GM19395 (cell line): Measurements from ENCODE around the gene PIGQ.
A peak's percentile ranks its signal among the peaks of the same experiment; 100 is the strongest.
"Not testable (repeated sequence)": the region's sequence is repeated elsewhere in the genome, so short reads cannot be mapped to it uniquely, and the experiment has no call there.

ENCODE experiments used
- ATAC-seq: cut with Tn5 transposase; IDR thresholded peaks from one replicate; pipeline ENCODE4 v1.9.1; 2021; ENCODE audit warnings: mild to moderate bottlenecking, moderate library complexity; ENCODE audit not compliant: unreplicated experiment

The PIGQ gene

DNA sequence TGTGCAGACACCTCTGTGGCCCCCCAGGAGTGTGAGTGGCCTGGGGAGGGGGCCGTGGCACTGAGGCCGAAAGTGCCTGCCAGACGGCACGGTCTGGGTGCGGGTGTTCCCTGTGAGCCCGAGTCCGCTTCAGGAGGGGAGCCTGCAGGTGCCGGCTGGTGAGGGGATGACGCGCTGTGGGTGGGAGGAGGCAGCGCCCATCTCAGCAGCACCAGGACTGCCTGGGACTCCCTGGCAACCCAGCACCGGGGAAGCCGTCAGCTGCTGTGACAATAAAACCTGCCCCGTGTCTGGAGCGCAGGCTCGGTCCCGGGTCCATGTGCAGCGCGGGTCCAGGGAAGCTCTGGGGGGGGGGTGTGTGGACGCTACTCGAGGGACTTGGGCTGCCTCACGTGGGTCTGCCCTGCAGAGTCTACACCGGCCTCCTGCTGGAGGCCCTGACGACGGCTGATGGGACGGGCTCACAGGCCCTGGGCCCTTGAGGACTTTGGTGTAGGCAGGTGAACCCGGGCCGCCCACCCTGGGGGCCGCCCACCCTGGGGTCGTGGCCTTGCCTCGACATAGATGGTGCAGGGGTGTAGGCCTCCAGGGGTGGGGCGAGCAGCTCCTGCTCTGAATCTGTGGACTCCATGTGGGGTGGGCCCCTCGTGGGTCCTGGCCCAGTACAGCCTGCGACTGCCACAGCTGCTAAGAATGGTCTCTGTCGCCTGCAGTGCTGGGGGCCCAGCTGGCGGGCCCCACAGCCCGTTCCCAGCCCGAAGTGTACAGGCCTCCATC is 14.2 kb downstream of the PIGQ start:
- no peak for ATAC-seq

DNA sequence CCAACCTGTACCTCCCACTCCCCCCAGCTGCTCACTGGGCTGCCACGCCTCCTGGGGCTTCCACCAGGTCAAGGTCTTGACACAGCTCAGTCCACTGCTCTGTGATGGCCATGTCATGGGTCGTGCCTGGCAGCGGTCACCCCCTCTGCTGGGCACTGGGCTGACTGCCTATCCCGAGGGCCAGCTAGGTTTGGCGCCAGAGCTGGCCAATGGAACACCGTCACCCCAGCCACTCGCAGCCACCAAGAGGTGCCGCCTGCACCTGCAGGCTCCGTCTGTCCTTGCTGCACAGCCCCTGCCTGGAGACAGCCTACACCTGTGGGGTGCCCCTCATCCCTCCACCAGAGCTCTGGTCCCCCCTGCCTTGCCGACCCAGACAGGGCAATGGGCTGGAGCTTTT is 15.6 kb downstream of the PIGQ start:
- no peak for ATAC-seq

DNA sequence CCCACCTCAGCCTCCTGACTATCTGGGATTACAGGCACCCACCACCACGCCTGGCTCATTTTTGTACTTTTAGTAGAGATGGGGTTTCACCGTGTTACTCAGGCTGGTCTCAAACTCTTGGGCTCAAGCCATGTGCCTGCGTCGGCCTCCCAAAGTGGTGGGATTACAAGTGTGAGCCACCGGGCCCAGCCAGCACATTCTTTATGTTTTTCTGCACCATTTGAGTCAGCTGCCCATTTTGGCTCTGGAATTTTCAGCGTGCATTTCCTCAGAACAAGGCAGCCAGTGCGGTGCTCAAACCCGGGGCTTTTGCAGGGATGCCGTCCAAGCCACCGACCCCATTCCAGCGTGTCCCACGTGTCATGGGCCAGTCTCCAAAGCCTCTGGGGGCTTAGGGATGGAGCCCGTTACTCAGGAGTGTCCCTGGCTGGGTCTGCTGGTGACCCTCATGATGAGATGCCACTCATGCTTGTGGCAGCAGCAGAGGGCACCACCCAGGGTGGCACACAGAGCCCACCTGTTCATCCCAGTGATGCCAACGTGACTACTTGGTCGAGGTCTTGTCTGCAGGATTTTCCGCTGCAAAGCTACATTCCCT is 16.4 kb downstream of the PIGQ start:
- no peak for ATAC-seq

GRCh38 chr16:586645-587590 is 17.1 kb downstream of the PIGQ start:
- no peak for ATAC-seq

DNA sequence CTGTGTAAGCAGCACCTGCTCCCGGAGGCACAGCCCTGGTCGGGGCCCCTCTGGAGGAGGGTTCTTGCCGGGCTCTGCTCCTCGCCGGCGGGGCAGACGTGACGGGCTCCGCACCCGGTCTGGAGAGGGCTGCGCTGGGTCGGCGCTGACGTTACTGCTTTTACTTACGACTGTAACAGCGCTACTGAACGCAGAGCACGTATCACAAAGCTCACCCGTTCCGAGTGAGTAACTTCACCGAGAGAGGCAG is 18.8 kb downstream of the PIGQ start:
- peak; percentile 11 for ATAC-seq

DNA sequence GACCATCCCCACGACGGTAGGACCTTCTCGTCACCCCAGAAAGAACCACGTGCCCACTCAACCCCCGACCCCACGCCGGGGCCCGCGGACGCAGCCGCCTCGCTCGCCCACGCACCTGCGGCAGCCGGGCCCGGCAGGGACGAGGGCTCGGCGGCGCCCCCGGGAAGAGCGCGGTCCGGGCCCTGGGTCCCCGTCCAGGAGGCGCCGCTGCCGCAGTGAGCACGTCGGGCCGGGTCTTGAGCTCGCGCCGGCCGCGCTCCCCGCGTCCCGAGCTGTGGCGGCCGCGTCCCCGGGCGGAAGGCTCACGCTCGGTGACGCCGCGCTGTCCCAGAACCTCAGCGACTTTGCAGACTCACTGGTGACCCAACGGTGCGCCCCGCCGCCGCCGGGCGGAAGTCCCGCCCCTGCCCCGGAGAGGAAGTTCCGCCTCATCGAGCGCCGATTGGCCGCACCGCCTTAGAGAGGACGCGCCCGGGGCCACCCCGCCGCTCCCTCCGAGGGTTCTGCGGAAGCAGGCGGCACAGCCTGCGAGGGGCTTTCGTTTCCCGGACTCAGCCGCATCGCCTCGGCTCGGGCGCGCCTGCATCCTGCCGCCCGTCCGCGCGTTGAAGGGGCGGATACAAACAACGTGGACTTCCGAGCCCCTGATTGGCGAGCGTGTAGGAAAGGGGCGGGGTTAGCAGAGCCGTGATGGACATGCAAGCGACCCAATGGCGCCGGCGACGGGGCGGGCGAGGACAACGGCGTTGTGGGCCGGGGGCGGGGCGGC is 19.3 kb downstream of the PIGQ start:
- ATAC-seq: peak; percentile 79

DNA sequence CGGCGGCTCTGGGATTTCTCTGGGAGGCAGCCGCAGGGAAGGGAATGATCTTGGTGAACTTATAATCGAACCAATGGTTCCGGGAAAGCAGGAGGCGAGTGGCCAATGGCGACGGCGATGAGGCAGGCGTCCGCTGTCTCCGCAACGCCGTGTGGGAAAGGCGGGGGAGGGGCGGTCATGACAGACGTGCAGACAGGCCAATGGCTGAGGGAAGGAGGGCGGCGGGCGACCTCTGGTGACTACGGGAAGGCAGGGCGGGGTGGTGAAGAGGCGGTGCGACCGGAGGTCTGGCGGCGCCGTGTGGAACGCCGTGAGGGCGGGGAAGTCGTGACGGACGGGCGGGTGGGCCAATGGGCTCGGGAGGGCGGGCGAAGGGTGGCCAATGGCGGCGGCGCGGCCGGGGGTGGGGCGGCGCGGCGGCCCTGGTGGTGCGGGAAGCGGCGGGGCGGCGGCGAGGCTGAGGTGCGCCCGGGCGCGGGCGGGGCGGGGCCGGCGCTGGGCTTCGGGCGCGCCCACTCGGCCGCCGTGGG is 20.0 kb downstream of the PIGQ start, which contains the start of gene RAB40C:
RAB40C (plus strand) TSS at position 409 of the 530 bp plus-strand sequence. CDS start 226 bp downstream, outside the sequence.
- peak; percentile 71 for ATAC-seq

DNA sequence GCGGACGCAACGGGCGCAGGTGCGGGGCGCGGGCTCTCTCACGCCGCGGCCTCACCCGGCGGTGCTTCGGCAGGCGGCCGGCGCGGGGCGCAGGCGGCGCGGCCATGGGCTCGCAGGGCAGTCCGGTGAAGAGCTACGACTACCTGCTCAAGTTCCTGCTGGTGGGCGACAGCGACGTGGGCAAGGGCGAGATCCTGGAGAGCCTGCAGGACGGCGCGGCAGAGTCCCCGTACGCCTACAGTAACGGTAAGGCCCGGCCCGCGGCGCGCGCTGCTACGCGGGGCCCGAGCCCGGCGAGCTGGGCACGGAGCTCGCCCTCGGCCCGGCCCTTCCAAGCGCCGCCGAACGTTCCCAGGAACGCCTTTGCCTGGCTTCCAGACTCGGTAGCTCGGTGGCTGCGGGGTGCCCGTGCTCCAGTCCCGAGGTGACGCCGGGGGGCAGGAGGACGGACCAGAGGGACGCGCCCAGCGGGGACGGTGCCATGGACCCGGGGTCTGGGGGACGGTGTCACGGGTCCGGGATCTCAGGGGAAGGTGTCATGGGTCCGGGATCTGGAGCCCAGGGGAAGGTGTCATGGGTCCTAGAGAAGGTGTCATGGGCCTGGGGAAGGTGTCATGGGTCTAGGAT is 20.5 kb downstream of the PIGQ start:
- peak; percentile 7 for ATAC-seq

DNA sequence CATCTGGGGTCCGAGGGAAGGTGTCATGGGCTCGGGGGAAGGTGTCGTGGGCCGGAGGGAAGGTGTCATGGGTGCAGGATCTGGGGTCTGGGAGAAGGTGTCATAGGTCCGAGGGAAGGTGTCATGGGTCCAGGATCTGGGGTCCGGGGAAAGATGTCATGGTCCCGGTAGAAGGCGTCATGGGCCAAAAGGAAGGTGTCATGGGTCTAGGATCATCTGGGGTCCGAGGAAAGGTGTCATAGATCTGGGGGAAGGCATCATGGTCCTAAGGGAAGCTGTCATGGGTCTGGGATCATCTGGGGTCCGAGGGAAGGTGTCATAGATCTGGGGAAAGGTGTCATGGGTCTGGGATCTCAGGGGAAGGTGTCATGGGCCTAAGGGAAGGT is 21.0 kb downstream of the PIGQ start:
- ATAC-seq: no peak

DNA sequence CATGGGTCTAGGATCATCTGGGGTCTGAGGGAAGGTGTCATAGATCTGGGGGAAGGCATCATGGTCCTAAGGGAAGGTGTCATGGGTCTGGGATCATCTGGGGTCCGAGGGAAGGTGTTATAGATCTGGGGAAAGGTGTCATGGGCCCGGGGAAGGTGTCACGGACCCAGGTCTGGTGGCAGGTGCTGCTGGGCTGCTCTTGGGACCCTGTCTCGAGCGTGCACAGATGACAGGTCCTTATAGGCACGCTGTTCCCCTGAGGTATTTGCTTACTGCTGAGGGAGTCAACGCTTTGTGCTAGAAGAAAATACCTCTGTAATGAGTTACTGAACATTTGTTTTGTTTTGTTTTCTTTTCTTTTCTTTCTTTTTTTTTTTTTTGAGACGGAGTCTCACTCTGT is 21.5 kb downstream of the PIGQ start:
- ATAC-seq: no peak

GRCh38 chr16:591892-592517 is 22.2 kb downstream of the PIGQ start:
- ATAC-seq: no peak

GRCh38 chr16:592518-593306 is 22.9 kb downstream of the PIGQ start:
- ATAC-seq: no peak

DNA sequence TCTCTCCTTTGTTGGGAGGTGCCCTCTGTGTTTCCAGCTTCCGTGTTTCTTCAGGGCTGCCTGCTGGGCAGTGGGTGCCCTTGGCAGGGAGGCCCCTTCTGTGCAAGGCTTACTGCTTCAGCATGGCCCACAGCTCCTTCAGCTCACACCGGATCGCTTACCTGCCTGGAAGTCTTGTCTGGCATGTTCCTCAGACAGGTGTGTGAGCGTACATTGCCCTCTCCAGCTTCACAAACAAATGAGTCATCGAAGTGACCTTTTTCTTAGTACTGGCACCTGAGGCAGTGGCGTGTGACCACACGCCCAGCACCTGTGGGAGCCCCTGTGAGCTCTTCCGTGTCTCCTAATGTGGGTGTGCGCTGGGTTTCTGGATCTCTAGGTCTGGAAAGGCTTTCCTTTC is 23.6 kb downstream of the PIGQ start:
- ATAC-seq: no peak

GRCh38 chr16:593807-594206 is 24.0 kb downstream of the PIGQ start:
- ATAC-seq: no peak

DNA sequence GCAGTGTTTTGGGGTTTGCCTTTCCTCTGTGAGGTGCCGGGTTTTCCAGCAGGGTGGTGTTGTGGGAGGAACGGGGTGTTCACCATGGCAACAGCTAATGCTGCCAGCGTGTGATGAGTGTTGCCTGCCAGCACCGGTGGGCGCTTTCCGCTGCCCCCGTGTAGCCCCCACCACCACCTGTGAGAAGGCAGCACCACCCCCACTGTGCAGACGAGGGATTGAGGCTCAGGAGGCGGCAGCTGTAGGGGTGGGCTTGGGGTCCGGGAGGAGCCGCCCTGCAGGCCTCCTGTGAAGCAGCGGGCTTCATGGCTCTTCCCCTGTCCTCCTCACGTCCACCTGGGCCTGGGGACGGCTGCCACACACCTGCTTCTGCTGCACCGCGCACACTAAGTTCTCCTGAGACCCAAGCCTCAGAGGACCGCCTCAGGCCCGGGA is 25.3 kb downstream of the PIGQ start:
- no peak for ATAC-seq

DNA sequence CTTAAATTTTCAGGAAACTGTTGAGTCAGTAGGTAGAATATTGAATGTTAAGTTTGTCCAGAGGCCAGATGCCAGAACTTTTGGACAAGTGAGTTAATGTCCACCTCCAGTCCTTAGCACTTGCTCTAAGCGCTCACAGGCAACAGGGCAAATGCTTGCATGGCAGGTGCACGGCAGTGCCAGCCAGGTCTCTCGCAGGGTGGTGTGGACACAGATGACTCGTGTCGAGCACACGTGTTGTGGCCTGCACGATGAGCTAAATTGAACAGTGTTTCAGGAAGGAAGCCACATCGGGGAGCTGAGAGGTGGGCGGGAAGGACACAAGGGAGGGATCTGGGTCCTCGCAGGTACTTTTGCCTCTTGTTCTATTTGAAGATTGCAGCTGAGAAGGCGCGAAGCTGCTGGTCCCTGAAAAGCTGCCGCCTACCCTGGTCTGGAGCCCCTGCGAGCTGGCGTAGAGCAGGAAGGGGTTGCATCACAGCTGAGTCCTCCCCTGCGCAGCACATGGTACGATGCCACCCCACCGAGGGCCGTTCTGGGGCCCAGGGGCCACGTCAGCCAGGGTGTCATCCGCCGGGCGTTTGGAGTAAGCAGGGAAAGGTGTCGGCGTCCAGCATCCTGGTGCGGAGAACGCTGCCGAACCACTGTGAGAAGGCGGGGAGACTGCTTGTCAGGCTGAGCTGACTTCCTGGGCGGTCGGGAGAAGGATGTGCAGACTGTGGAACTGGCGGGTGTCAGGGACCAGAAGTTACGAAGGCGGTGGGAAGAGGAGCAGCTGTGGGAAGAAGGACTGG is 26.4 kb downstream of the PIGQ start:
- no peak for ATAC-seq

GRCh38 chr16:596736-597060 is 26.9 kb downstream of the PIGQ start:
- no peak for ATAC-seq

GRCh38 chr16:597655-598054 is 27.9 kb downstream of the PIGQ start:
- ATAC-seq: not testable (repeated sequence)
